GM18508 (cell line): ENCODE measurements around the gene NFIC.
"Not testable (repeated sequence)": the region's sequence is repeated elsewhere in the genome, so short reads cannot be mapped to it uniquely, and the experiment has no call there.

Source experiments
- ATAC-seq: cut with Tn5 transposase; IDR thresholded peaks from one replicate; pipeline ENCODE4 v1.9.1; 2021; ENCODE audit warnings: moderate number of reproducible peaks; ENCODE audit not compliant: insufficient read depth, unreplicated experiment

NFIC gene

DNA sequence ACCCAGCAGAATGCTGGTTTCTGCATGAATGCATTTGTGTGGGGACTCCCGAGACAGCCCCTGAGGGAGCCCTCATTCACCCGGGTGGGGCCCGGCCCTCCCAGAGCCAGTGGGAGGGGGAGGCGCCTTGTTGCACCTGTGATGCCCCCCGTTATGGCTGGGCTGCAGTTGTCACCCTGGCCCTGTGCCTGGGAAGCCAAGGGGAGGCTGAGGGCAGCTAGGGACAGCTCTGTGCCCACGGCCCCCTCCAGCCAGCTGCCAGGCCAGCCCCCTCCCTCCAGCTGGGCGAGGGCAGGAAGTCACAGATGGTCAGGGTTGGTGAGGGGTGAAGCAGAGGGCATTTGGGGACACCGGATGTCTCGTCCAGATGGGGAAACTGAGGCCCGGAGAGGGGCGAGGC, 26.1 kb downstream of the NFIC start:
- ATAC-seq, result no peak

- no peak for ATAC-seq
Measured at GRCh38 chr19:3396881-3397265, 30.5 kb downstream of the NFIC start.

DNA sequence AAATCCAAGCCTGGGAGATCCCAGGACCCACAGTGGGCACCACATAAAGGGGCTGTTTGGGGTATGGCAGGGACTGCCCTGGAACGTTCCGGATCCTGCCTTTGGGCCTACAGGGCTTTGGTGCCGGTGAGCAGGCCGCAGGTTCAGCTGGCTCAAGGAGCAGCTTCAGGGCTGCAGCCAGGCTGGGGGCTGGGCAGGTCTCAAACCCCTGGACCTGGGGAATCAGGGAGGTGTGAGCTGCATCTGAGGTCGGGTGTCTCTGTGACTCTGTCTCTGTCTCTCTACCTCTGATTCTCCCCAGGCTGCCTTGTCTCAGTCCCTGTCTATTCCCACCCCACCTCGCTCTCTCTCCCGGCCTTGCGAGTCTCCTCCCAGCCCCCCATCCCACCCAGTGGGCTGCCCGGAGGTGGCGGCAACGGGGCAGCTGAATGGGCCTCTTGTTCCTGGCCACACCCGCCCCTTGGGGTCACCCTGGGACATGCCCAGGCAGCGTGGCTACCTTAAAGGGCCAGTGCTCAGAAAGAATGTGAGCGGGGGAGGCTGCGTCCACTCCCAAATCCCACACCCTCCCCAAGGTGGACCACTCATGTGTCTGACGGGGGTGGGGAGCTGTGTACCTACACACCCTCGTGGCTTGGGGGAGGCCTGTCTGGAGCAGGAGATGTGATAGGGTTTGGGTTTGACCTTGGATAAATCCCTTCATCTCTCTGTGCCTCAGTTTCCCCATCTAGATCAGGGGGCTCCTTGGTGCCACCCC, 31.1 kb downstream of the NFIC start:
- no peak for ATAC-seq

DNA sequence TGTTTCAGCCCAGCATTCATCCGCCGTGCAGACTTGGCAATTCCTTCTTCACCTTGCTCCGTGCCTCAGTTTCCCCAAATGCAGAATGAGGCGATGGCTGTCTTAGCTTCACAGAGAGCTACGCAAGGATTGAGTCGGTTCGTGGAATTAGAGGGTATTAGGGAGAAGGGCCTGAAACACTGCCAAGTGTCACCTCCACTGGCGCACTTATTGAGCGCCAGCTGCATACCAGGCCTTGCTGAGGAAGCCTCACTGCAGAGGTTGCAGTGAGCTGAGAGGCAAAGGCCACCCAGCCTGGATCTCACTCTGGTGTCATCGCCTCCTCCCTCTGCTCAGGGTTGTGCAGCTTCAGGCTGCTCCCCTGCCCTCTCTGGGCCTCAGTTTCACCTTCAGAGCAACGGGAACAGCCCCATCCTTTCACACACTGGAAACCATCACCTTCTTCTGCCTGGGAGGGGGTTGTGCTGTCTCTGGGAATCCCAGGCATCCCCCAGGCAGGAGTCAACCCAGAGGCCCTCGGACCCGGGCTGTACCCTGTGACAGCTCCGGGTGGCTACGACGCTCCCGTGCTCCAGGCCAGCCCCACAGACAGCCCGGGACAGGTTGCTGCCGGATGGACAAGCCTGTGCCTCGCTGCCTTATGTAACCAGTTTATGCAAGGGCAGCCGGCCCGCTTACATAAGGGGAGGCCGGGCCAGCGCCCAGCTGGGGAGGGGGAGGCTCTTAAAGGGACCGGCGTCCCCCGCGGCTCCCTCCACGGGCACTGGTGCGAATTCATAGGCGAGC, 31.9 kb downstream of the NFIC start:
- no peak for ATAC-seq

DNA sequence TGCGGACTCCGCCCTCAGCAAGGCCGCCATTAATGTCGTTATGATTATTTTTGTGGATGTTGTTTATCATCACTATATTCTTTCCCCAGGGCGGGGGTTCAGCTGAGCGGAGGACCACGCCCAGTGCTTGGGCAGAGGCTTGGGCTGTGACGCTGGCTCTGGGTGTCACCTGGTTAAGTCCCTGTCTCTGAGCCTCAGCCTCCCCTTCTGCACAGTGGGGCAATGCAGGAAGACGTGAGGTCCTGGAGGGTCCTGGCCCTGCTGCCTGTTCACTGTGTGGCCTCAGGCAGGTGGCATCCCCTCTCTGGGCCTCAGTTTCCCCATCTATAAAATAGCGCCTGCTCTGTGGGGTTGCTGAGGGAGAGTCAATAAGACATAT, 32.5 kb downstream of the NFIC start:
- no peak for ATAC-seq

DNA sequence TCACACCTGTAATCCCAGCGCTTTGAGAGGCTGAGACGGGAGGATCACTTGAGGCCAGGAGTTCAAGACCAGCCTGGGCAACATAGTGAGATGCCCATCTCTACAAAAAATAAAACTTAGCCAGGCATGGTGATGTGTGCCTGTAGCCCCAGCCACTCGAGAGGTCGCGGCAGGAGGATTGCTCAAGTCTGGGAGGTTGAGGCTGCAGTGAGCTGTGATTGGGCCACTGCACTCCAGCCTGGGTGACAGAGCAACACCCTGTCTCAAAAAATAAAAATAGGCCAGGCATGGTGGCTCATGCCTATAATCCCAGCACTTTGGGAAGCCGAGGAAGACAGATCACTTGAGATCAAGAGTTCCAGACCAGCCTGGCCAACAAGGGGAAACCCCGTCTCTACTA, 32.9 kb downstream of the NFIC start:
- ATAC-seq, result not testable (repeated sequence)

DNA sequence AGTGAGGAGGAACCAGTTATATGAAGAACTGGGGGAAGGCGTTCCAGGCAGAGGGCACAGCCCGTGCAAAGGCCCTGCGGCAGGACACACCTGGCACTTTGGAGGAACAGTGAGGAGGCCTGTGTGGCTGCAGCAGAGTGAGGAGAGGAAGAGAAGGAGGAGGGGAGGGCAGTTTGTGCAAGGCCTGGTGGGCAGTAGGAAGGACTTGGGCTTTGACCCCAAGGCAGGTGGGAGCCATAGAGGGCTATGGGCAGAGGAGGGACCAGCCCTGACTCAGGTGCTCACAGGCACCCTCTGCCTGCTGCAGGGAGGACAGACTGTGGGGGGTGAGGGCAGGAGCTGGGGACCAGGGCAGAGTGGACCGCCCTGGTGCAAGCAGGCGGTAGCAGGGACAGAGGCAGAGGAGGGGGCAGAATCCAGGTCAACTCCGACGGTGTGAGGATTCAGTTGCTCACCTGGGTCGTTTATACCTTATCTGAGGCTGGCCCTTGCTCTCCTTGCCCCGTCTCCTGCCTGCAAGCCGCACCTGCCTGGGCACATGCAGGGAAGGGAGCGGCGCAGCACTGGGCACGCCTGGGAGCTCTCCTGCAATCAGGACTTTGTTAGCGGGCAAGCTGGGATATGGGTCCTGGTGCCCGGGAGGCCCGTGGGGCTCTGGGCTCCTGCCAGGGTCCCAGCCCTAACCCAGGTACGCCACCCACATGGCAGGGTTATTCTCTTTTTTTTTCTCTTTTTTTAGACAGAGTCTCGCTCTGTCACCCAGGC, 34.8 kb downstream of the NFIC start:
- ATAC-seq, result no peak

- ATAC-seq, result no peak
Measured at GRCh38 chr19:3402631-3403443, 36.5 kb downstream of the NFIC start.

GRCh38 chr19:3403489-3404323, 37.3 kb downstream of the NFIC start:
- ATAC-seq, result no peak

- no peak for ATAC-seq
Measured at GRCh38 chr19:3404324-3405260, 38.2 kb downstream of the NFIC start.

GRCh38 chr19:3405261-3405653, 38.9 kb downstream of the NFIC start:
- ATAC-seq, result no peak

DNA sequence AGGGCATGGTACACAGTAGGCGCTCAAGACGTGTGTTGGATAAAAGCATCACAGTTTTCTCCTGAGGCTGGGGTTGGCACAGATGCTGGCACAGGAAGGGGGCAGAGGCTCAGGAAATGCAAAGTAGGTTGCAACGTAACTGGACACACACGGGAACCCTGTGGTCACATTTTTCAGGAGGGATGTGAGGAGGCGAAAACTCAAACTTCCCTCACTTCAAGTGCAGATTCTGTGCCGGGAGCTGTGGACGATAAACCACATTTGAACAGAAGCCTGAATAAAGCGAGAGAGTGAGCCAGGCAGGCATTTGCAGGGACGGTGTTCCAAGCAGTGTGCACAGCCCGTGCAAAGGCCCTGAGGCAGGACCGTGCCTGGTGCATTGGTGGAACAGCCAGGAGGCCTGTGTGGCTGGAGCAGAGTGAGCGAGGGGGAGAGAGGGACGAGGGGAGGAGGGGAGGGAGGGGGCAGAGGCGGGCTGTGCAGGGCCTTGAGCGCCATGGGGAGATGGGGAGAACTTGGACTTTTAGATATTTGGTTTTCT, 40.3 kb downstream of the NFIC start:
- ATAC-seq, result no peak

- no peak for ATAC-seq
Measured at GRCh38 chr19:3407556-3408516, 41.5 kb downstream of the NFIC start.

GRCh38 chr19:3408996-3409345, 42.6 kb downstream of the NFIC start:
- ATAC-seq, result no peak

GRCh38 chr19:3409346-3410064, 43.1 kb downstream of the NFIC start:
- no peak for ATAC-seq

DNA sequence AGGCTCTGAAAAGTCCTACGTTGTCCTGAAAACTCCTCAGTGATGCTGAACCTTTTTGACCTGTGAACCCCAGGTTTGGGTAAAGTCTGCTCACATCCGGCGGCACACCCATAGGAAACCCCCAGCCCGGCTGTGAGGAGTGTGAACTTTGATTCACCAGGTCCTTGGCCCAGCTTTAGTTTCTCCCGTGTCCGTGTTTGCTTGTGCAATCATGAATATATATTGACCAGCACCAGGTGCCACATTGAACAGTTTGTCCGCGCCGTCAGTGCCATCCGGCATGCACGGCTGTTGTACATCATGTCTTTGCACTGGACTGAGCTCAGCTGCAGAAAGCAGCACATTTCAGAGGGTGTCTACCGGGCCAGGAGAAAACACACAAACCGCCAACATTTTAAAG, 45.3 kb downstream of the NFIC start:
- no peak for ATAC-seq
